Gastroesophageal sphincter (tissue), 3 donors: ENCODE results near the gene ZSWIM4.

Source experiments
- CTCF ChIP-seq, 4 experiments: fragments of 200-600 bp in 2 of 4; fragments of 450-650 bp in 2 of 4; sonication (generic) in 1 of 4; IDR thresholded peaks; one replicate each; pipeline ENCODE4 v1.5.1; 2017 to 2019; ENCODE audit warnings: antibody characterized with exemption in 4 of 4, mild to moderate bottlenecking in 2 of 4, moderate library complexity in 2 of 4
- EP300 ChIP-seq: sonication (generic); formaldehyde crosslinking; IDR thresholded peaks from one replicate; pipeline ENCODE4 v1.6.1; 2017; ENCODE audit warnings: antibody characterized with exemption, mild to moderate bottlenecking
- POLR2A ChIP-seq, 2 donors: fragments of 450-650 bp; IDR thresholded peaks; one replicate each; pipeline ENCODE4 v1.6.1; 2017; ENCODE audit warnings: antibody characterized with exemption in 2 of 2, mild to moderate bottlenecking in 2 of 2, moderate library complexity in 1 of 2
- POLR2AphosphoS5 ChIP-seq: sonication (generic); formaldehyde crosslinking; IDR thresholded peaks from one replicate; pipeline ENCODE4 v1.6.1; 2017; ENCODE audit warnings: antibody characterized with exemption

GRCh38 chr19:13764101-13764807 lies 31.0 kb upstream of the ZSWIM4 start, which contains the start of gene MRI1:
- TF ChIP-seq CTCF (IDR thresholded peaks at IDR 0.05) = no peak
- peak; percentile 72 for TF ChIP-seq POLR2AphosphoS5
- TF ChIP-seq EP300 = no peak
- TF ChIP-seq POLR2A (IDR thresholded peaks at IDR 0.05) = peak; percentile 41
